Cardiac muscle cell (in vitro differentiated cells and primary cell): ENCODE data around the gene LGALS1. TPM values are rescaled to one million over a fixed set of nuclear protein-coding genes. Genes with fewer than 3 reads are reported as not detected.
A peak's percentile ranks its signal among the peaks of the same experiment; 100 is the strongest.
"Not testable (repeated sequence)": the region's sequence is repeated elsewhere in the genome, so short reads cannot be mapped to it uniquely, and the experiment has no call there.

Experiments
- DNase-seq, 2 donors: peaks; one replicate each; pipeline versions ENCODE4 v3.0.0 to v3.0.0-alpha.2; 2010 to 2017; ENCODE audit warnings: low read depth in 1 of 2, low spot score in 1 of 2
- H3K27ac ChIP-seq: fragments of 200-600 bp; sonication (generic); 2 replicates; pipeline ENCODE4 v1.5.1; 2016
- H3K27me3 ChIP-seq: fragments of 200-600 bp; sonication (generic); 2 replicates; pipeline ENCODE4 v1.6.0; 2016; ENCODE audit warnings: control low read depth
- H3K36me3 ChIP-seq: fragments of 200-600 bp; sonication (generic); 2 replicates; pipeline ENCODE4 v1.5.1; 2016; ENCODE audit warnings: control low read depth
- H3K4me1 ChIP-seq: fragments of 200-600 bp; sonication (generic); 2 replicates; pipeline ENCODE4 v1.8.1; 2017; ENCODE audit warnings: low read depth, mild to moderate bottlenecking, mixed run types
- H3K4me3 ChIP-seq: fragments of 200-600 bp; sonication (generic); 2 replicates; pipeline ENCODE4 v1.5.1; 2016; ENCODE audit warnings: mild to moderate bottlenecking
- H3K9me3 ChIP-seq: fragments of 200-600 bp; sonication (generic); 2 replicates; pipeline ENCODE4 v1.5.1; 2017; ENCODE audit warnings: low read depth, mild to moderate bottlenecking, control low read depth
- polyA plus RNA-seq: library from polyadenylated mRNA; unstranded; fragments of >200 nt; fragmentation: Nextera tagmentation; extraction: Ambion mirVana; gene quantifications from 2 replicates; pipeline ENCODE4 v1.2.1, GENCODE V29; 2016
- total RNA-seq: library from RNA; depleted of rRNA; stranded (reverse); fragments of >200 nt; gene quantifications from 2 replicates; pipeline ENCODE4 v1.2.3, GENCODE V29; 2016
- TF ChIP-seq, protein P1 (sequence below): IDR thresholded peaks from 2 replicates; pipeline ENCODE4 v1.5.1; 2012; ENCODE audit warnings: low read depth, mild to moderate bottlenecking, low read length

The LGALS1 gene
- total and polyA plus RNA-seq, 2 experiments from 2014 or later, result 8.1 to 24.5 TPM

DNA sequence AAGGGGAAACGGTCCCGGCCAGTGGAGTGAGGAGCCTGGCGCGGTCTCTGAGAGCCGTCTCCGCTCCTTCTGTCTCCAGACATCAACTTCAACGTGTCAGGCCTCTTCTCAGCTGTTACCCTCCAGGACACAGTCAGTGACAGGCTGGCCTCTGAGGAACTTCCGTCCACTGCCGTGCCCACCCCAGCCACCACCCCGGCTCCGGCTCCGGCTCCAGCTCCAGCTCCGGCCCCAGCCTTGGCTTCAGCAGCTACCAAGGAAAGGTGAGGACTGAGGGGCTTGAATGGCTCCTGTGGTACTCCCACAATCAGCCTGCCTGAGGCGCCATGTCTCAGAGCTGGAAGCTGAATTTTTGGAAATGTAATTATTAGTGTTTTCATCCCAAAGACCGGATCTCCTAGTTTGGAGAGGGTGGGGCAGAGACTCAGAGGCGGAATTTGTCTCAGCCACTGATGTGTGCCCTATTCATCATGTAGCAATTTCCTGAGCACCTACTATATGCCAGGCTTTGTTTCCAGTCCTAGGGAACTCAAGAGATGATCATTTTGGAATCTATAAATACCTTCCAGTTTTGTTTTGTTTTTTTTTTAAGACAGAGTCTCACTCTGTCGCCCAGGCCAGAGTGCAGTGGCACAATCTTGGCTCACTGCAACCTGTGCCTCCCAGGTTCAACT lies 24.8 kb upstream of the LGALS1 start:
- no peak for DNase-seq
- H3K27me3 ChIP-seq, result no peaks in the 10 kb centered on the region
- H3K9me3 ChIP-seq, result no peaks in the 10 kb centered on the region
- no peak overlapping the region for H3K27ac ChIP-seq
- peaks cover 12% of the 10 kb centered on the region for H3K36me3 ChIP-seq
- TF ChIP-seq, protein P1, sequence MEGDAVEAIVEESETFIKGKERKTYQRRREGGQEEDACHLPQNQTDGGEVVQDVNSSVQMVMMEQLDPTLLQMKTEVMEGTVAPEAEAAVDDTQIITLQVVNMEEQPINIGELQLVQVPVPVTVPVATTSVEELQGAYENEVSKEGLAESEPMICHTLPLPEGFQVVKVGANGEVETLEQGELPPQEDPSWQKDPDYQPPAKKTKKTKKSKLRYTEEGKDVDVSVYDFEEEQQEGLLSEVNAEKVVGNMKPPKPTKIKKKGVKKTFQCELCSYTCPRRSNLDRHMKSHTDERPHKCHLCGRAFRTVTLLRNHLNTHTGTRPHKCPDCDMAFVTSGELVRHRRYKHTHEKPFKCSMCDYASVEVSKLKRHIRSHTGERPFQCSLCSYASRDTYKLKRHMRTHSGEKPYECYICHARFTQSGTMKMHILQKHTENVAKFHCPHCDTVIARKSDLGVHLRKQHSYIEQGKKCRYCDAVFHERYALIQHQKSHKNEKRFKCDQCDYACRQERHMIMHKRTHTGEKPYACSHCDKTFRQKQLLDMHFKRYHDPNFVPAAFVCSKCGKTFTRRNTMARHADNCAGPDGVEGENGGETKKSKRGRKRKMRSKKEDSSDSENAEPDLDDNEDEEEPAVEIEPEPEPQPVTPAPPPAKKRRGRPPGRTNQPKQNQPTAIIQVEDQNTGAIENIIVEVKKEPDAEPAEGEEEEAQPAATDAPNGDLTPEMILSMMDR, result no peak
- no peak overlapping the region for H3K4me3 ChIP-seq
- no peaks in the 10 kb centered on the region for H3K4me1 ChIP-seq

DNA sequence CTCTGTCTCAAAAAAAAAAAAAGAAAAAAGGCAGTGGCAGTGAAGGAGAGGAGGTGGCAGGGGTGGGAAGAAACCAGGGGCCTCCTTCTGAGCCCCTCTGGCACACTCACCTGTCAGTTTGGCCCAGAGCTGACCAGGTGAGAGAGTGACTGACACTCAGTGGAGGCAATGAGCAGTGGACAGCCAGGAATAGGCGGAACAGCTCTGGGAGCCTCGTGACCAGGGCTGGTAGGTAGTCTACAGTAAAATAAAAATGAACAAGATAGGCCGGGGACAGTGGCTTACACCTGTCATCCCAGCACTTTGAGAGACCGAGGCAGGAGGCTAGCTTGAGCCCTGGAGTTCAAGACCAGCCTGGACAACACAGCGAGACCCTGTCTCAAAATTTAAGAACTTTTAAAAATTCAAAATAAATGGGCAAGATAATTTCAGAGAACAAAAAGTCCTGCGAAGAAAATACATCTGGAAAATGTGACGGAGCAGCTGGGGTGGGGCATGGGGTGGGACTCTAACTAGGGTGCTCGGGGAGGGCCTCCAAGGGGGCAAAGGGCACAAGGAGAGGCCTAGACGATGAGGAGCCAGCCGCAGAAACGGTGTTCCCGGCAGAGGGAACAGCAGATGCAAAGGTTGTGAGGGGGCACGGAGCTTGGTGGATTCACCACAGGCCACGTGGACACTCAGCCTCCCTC lies 20.7 kb upstream of the LGALS1 start:
- DNase-seq, result no peak
- Histone ChIP-seq H3K27me3 (no peaks in the 10 kb centered on the region), H3K9me3 (no peaks in the 10 kb centered on the region), H3K4me1 (peaks cover 3% of the 10 kb centered on the region), H3K27ac (no peak overlapping the region), H3K4me3 (no peak overlapping the region), H3K36me3 (peaks cover 9% of the 10 kb centered on the region)
- TF ChIP-seq, protein P1, result no peak

DNA sequence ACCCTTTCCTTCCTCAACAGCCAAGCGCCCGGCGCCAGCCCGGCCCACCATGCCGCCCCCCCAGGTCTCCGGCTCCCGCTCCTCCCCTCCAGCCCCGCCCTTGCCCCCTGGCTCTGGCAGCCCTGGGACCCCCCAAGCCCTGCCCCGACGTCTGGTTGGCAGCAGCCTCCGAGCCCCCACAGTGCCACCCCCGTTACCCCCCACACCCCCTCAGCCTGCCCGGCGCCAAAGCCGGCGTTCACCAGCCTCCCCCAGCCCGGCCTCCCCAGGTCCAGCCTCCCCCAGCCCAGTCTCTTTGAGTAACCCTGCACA lies 20.2 kb upstream of the LGALS1 start:
- H3K27me3 ChIP-seq, result no peaks in the 10 kb centered on the region
- no peak for DNase-seq
- H3K4me1 ChIP-seq, result peaks cover 5% of the 10 kb centered on the region
- TF ChIP-seq, protein P1, result no peak
- H3K27ac ChIP-seq, result no peak overlapping the region
- H3K4me3 ChIP-seq, result no peak overlapping the region
- peaks cover 9% of the 10 kb centered on the region for H3K36me3 ChIP-seq
- H3K9me3 ChIP-seq, result no peaks in the 10 kb centered on the region

DNA sequence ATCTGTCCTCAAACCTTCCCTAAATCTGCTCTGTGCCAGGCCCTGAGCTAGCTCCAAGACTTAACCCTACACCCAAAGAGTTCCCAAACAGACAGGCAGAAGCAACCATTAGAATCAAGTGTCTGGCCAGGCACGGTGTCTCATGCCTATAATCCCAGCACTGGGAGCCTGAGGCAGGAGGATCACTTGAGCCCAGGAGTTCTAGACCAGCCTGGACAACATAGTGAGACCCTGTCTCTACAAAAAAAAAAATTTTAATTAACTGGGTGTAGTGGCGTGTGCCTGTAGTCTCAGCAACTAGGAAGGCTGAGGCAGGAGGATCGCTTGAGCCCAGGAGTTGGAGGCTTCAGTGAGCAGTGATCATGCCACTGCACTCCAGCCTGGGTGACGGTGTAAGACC lies 18.9 kb upstream of the LGALS1 start:
- H3K9me3 ChIP-seq, H3K27ac ChIP-seq, H3K4me3 ChIP-seq, H3K27me3 ChIP-seq, DNase-seq, H3K36me3 ChIP-seq: not testable (repeated sequence)
- peaks cover 13% of the 10 kb centered on the region for H3K4me1 ChIP-seq

DNA sequence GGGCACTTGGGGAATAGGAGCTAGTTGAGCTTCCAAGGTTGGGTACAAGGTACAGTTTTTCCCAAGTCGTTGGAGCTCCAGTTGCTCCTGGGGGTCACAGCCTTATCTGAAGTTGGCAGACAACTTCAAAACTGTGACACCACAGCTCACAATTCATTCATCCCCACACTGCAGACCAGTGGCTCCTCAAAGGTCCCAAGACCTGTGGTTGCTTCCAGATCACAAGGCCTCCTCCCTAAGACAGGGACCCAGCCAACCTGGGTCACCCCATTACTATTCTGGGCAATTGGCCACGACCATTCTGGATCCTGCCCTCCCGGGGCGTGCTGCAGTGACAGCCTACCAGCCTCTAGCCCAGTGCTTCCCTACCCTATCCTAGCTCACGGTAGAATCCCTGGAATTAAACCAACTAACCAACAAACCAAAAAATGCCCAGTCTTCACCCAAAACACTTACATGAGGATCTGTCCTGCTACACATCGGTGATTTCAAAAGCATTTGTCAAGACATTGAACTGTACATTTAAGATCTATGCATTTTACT lies 17.8 kb upstream of the LGALS1 start:
- no peaks in the 10 kb centered on the region for H3K27me3 ChIP-seq
- peak overlapping the region; percentile 69 for H3K27ac ChIP-seq
- H3K4me1 ChIP-seq, result peaks cover 14% of the 10 kb centered on the region
- TF ChIP-seq, protein P1, result no peak
- H3K36me3 ChIP-seq, result peaks cover 4% of the 10 kb centered on the region
- DNase-seq, result peak in 1 of 2 donors; percentile 23
- H3K4me3 ChIP-seq, result peak overlapping the region; percentile 41
- H3K9me3 ChIP-seq, result no peaks in the 10 kb centered on the region
